CD14-positive monocyte (primary cell): Measurements from ENCODE around the gene POC1B. TPM values are rescaled to one million over a fixed set of nuclear protein-coding genes. Genes with fewer than 3 reads are reported as not detected.

Experiments
- DNase-seq, 3 donors: peaks; one replicate each; pipeline ENCODE4 v3.0.0-alpha.2; 2011 to 2022
- H2AFZ ChIP-seq: 2 replicates; pipeline ENCODE4 v1.6.0; 2012; ENCODE audit warnings: mild to moderate bottlenecking, low read depth, low read length, inconsistent platforms; ENCODE audit not compliant: insufficient read depth, poor library complexity, severe bottlenecking
- H3K27ac ChIP-seq, 2 donors: 1 replicate in 1 of 2; 2 replicates in 1 of 2; pipeline ENCODE4 v1.5.1; 2012 to 2013; ENCODE audit warnings: low read length in 2 of 2, control low read depth in 1 of 2, inconsistent platforms in 1 of 2, low read depth in 1 of 2, mild to moderate bottlenecking in 1 of 2
- H3K27me3 ChIP-seq, 2 donors: one replicate each; pipeline versions ENCODE4 v1.6.0 to v1.6.1; 2011 to 2013; ENCODE audit warnings: low read length in 2 of 2; ENCODE audit not compliant: control insufficient read depth in 2 of 2, insufficient read depth in 2 of 2
- H3K36me3 ChIP-seq, 2 donors: replicated peaks in 1 of 2; 1 replicate in 1 of 2; 2 replicates in 1 of 2; pipeline versions ENCODE4 v1.5.1 to v1.6.1; 2012 to 2013; ENCODE audit warnings: low read length in 2 of 2, control low read depth in 1 of 2, inconsistent platforms in 1 of 2, mild to moderate bottlenecking in 1 of 2; ENCODE audit not compliant: insufficient read depth in 2 of 2, control insufficient read depth in 1 of 2
- H3K4me1 ChIP-seq, 2 donors: 1 replicate in 1 of 2; 2 replicates in 1 of 2; pipeline versions ENCODE4 v1.5.1 to v1.6.1; 2012 to 2013; ENCODE audit warnings: low read length in 2 of 2, control low read depth in 1 of 2, inconsistent platforms in 1 of 2, mild to moderate bottlenecking in 1 of 2, moderate library complexity in 1 of 2; ENCODE audit not compliant: insufficient read depth in 2 of 2, control insufficient read depth in 1 of 2
- H3K4me2 ChIP-seq: replicated peaks from 2 replicates; pipeline ENCODE3; 2012; ENCODE audit warnings: low read length, moderate library complexity, mild to moderate bottlenecking; ENCODE audit not compliant: poor library complexity, severe bottlenecking; ENCODE audit errors: extremely low read depth
- H3K4me3 ChIP-seq, 3 experiments: fragments of 200-600 bp in 1 of 3; sonication (generic) in 1 of 3; replicated peaks in 1 of 3; 1 replicate in 2 of 3; 2 replicates in 1 of 3; pipeline ENCODE4 v1.5.1; 2011 to 2013; ENCODE audit warnings: low read length in 3 of 3, mild to moderate bottlenecking in 3 of 3, control low read depth in 2 of 3, low read depth in 2 of 3, inconsistent platforms in 1 of 3, moderate library complexity in 1 of 3
- H3K79me2 ChIP-seq: 2 replicates; pipeline ENCODE4 v1.6.0; 2012; ENCODE audit warnings: mild to moderate bottlenecking, control low read depth, inconsistent platforms, low read length, moderate library complexity; ENCODE audit not compliant: insufficient read depth
- H3K9ac ChIP-seq: 2 replicates; pipeline ENCODE4 v1.6.0; 2017; ENCODE audit warnings: low read length, mild to moderate bottlenecking; ENCODE audit not compliant: insufficient read depth, poor library complexity, severe bottlenecking
- H3K9me3 ChIP-seq, 2 donors: replicated peaks in 1 of 2; 1 replicate in 1 of 2; 2 replicates in 1 of 2; pipeline versions ENCODE4 v1.5.1 to v1.6.1; 2012 to 2013; ENCODE audit warnings: low read length in 2 of 2, control low read depth in 1 of 2; ENCODE audit not compliant: control insufficient read depth in 1 of 2, insufficient read depth in 1 of 2
- H4K20me1 ChIP-seq: 2 replicates; pipeline ENCODE4 v1.6.0; 2012; ENCODE audit warnings: mild to moderate bottlenecking, low read length, control low read depth, moderate library complexity; ENCODE audit not compliant: insufficient read depth
- H3K27ac Mint-ChIP-seq, 7 donors: one replicate each; pipeline ENCODE4 v1.8.0; 2020; ENCODE audit warnings: mild to moderate bottlenecking in 7 of 7, mixed read lengths in 7 of 7, moderate library complexity in 6 of 7, inconsistent platforms in 2 of 7
- H3K27me3 Mint-ChIP-seq, 3 donors: one replicate each; pipeline ENCODE4 v1.8.0; 2021 to 2022; ENCODE audit warnings: low read depth in 3 of 3, mild to moderate bottlenecking in 3 of 3, mixed read lengths in 3 of 3, moderate library complexity in 3 of 3, inconsistent platforms in 1 of 3
- H3K36me3 Mint-ChIP-seq, 2 donors: one replicate each; pipeline ENCODE4 v1.8.0; 2020; ENCODE audit warnings: mixed read lengths in 2 of 2, inconsistent platforms in 1 of 2, mild to moderate bottlenecking in 1 of 2
- H3K4me1 Mint-ChIP-seq: one replicate; pipeline ENCODE4 v1.8.0; 2020; ENCODE audit warnings: mild to moderate bottlenecking, mixed read lengths
- H3K4me3 Mint-ChIP-seq, 2 donors: one replicate each; pipeline ENCODE4 v1.8.0; 2020; ENCODE audit warnings: mild to moderate bottlenecking in 2 of 2, mixed read lengths in 2 of 2, moderate library complexity in 1 of 2
- H3K9me3 Mint-ChIP-seq, 7 donors: one replicate each; pipeline ENCODE4 v1.8.0; 2020 to 2022; ENCODE audit warnings: mixed read lengths in 7 of 7, mild to moderate bottlenecking in 6 of 7, moderate library complexity in 6 of 7, inconsistent platforms in 2 of 7
- CTCF ChIP-seq: fragments of 200-600 bp; IDR thresholded peaks from one replicate; pipeline ENCODE4 v1.8.0; 2022; ENCODE audit warnings: antibody characterized with exemption, mild to moderate bottlenecking
- WGBS: methylation state at CpG from one replicate; pipeline ENCODE4 v1.1.5; 2013; ENCODE audit warnings: missing lambda C conversion rate; ENCODE audit not compliant: insufficient coverage; 5-methylcytosine and 5-hydroxymethylcytosine counted together
- intact Hi-C, 2 donors: fragments of 100-400 bp; cut with micrococcal nuclease; formaldehyde crosslinking; loops; one replicate each; pipeline versions ENCODE4 v1.15.0 to v1.15.1; 2023
- polyA plus RNA-seq, 3 donors: library from polyadenylated mRNA; depleted of rRNA in 1 of 3; unstranded in 2 of 3; stranded (reverse) in 1 of 3; fragments of 300-500 nt in 2 of 3; fragments of >200 nt in 1 of 3; fragmentation: Illumina TruSeq in 2 of 3; gene quantifications; 1 replicate in 2 of 3; 2 replicates in 1 of 3; pipeline ENCODE4 v1.2.3, GENCODE V29; 2012 to 2021

Gene POC1B
- polyA plus RNA-seq, 3 donors: 8.4 to 32.0 (median 29.7) TPM

- 83% methylated on average over 1 of the region's 1 CpG for WGBS
- no peak overlapping the region for H3K4me2 ChIP-seq
- H3K79me2 ChIP-seq: no peaks in the 10 kb centered on the region
- H4K20me1 ChIP-seq: no peaks in the 10 kb centered on the region
- H2AFZ ChIP-seq: no peak overlapping the region
- intact Hi-C loops: loop anchor here (5.0 to 10.0 kb wide), 2 partner anchors 1411 to 1413 kb away; partner anchors contain the start of gene CCER1 (in 2 of the 2)
- Mint-ChIP-seq H3K36me3 (peaks cover 0 to 2% of the 10 kb centered on the region in 2 donors), H3K4me1 (peaks cover 15% of the 10 kb centered on the region), H3K9me3 (no peaks in the 10 kb centered on the region), H3K4me3 (no peak overlapping the region), H3K27ac (no peak overlapping the region), H3K27me3 (peaks cover 0 to 5% (median 0%) of the 10 kb centered on the region in 3 donors)
- DNase-seq: no peak
- H3K4me3 ChIP-seq: no peak overlapping the region
- no peak for TF ChIP-seq CTCF
- H3K27ac ChIP-seq: no peak overlapping the region
- no peaks in the 10 kb centered on the region for H3K9me3 ChIP-seq
- H3K36me3 ChIP-seq: no peaks in the 10 kb centered on the region
- peaks cover 5 to 7% of the 10 kb centered on the region in 2 donors for H3K4me1 ChIP-seq
- H3K9ac ChIP-seq: no peak overlapping the region
- H3K27me3 ChIP-seq: no peaks in the 10 kb centered on the region
These were observed 18.2 kb upstream of the POC1B start for GRCh38 chr12:89544022-89544421.

GRCh38 chr12:89542912-89543592 lies 17.2 kb upstream of the POC1B start:
- peaks cover 15% of the 10 kb centered on the region for H3K4me1 Mint-ChIP-seq
- Histone ChIP-seq H3K36me3 (no peaks in the 10 kb centered on the region), H3K4me1 (peaks cover 5 to 7% of the 10 kb centered on the region in 2 donors), H3K9ac (no peak overlapping the region), H3K9me3 (no peaks in the 10 kb centered on the region), H2AFZ (no peak overlapping the region), H3K4me2 (peak overlapping the region; percentile 8), H4K20me1 (no peaks in the 10 kb centered on the region), H3K27me3 (no peaks in the 10 kb centered on the region), H3K27ac (no peak overlapping the region), H3K79me2 (no peaks in the 10 kb centered on the region), H3K4me3 (no peak overlapping the region)
- no peaks in the 10 kb centered on the region for H3K9me3 Mint-ChIP-seq
- peak overlapping the region in 1 of 7 donors; percentile 56 for H3K27ac Mint-ChIP-seq
- peaks cover 0 to 5% (median 0%) of the 10 kb centered on the region in 3 donors for H3K27me3 Mint-ChIP-seq
- WGBS: no CpG with 5 or more reads among the region's 6 CpGs
- intact Hi-C loops: loop anchor here (5.0 to 10.0 kb wide), 2 partner anchors 1412 to 1414 kb away; partner anchors contain the start of gene CCER1 (in 2 of the 2)
- DNase-seq: peak; percentile 47 to 69 (median 63)
- peaks cover 0 to 2% of the 10 kb centered on the region in 2 donors for H3K36me3 Mint-ChIP-seq
- TF ChIP-seq CTCF: peak; percentile 94
- H3K4me3 Mint-ChIP-seq: peak overlapping the region in 1 of 2 donors; percentile 31
